ENCODE measurements around the gene GVQW3. TPM values are rescaled to one million over a fixed set of nuclear protein-coding genes. Genes with fewer than 3 reads are reported as not detected.

Gene GVQW3
- total RNA-seq, 1 donor from 2014 or later: 3.3 TPM

- no peaks in the 10 kb centered on the region for H3K9me3 ChIP-seq
- DNase-seq: no peak
- H3K4me1 ChIP-seq: peaks cover 15% of the 10 kb centered on the region
- peak overlapping the region; percentile 100 for H3K4me3 ChIP-seq
- no peaks in the 10 kb centered on the region for H3K27me3 ChIP-seq (ENCODE audit: low read depth)
- intact Hi-C loops (cut with DNase I): no loop called here
- ATAC-seq: no peak
- H3K27ac ChIP-seq: peak overlapping the region; percentile 89
- peaks cover 22% of the 10 kb centered on the region for H3K36me3 ChIP-seq
- TF ChIP-seq CTCF (IDR thresholded peaks at IDR 0.05): no peak
These were observed 62.9 kb downstream of the GVQW3 start for GRCh38 chr11:76444065-76444383.

- no peaks in the 10 kb centered on the region for H3K9me3 ChIP-seq
- intact Hi-C loops (cut with DNase I): no loop called here
- no peak for TF ChIP-seq CTCF (IDR thresholded peaks at IDR 0.05)
These were observed 63.4 kb downstream of the GVQW3 start, which contains the start of gene EMSY for GRCh38 chr11:76444384-76445120. EMSY (plus strand) TSS chr11:76445018; CDS start chr11:76446939, 1,921 bp downstream.

GRCh38 chr11:76445121-76446084, 64.3 kb downstream of the GVQW3 start:
- H3K4me3 ChIP-seq: peak overlapping the region; percentile 100
- DNase-seq (peak; percentile 87), ATAC-seq (peak; percentile 81 to 85)
- no peaks in the 10 kb centered on the region for H3K27me3 ChIP-seq (ENCODE audit: low read depth)
- H3K36me3 ChIP-seq: peaks cover 32% of the 10 kb centered on the region
- H3K27ac ChIP-seq: peak overlapping the region; percentile 89
- intact Hi-C loops (cut with DNase I): no loop called here
- H3K4me1 ChIP-seq: peaks cover 15% of the 10 kb centered on the region
- no peak for TF ChIP-seq CTCF (IDR thresholded peaks at IDR 0.05)
- no peaks in the 10 kb centered on the region for H3K9me3 ChIP-seq

More at GRCh38 chr11:76444384-76445120, 63.4 kb downstream of the GVQW3 start, which contains the start of gene EMSY:
- no peaks in the 10 kb centered on the region for H3K27me3 ChIP-seq (ENCODE audit: low read depth)
- peak within 1 kb of the TSS; percentile 89 for H3K27ac ChIP-seq
- H3K4me3 ChIP-seq: peak within 1 kb of the TSS; percentile 100
- ATAC-seq: peak; percentile 97 to 98
- peaks cover 27% of the 10 kb centered on the region for H3K36me3 ChIP-seq
- H3K4me1 ChIP-seq: peaks cover 15% of the 10 kb centered on the region
- DNase-seq: peak; percentile 97

- Histone ChIP-seq H3K4me3 (no peak overlapping the region), H3K9me3 (no peaks in the 10 kb centered on the region), H3K4me1 (peaks cover 8% of the 10 kb centered on the region), H3K36me3 (peaks cover 60% of the 10 kb centered on the region), H3K27ac (no peak overlapping the region), H3K27me3 (ENCODE audit: low read depth) (no peaks in the 10 kb centered on the region)
- DNase-seq: no peak
- no peak for TF ChIP-seq CTCF (IDR thresholded peaks at IDR 0.05)
- intact Hi-C loops (cut with DNase I): no loop called here
- no peak for ATAC-seq
These were observed 67.4 kb downstream of the GVQW3 start for GRCh38 chr11:76448506-76448905.

GRCh38 chr11:76453248-76453647, 72.1 kb downstream of the GVQW3 start:
- Histone ChIP-seq H3K36me3 (peaks cover 88% of the 10 kb centered on the region), H3K9me3 (no peaks in the 10 kb centered on the region), H3K27me3 (ENCODE audit: low read depth) (no peaks in the 10 kb centered on the region), H3K4me3 (no peak overlapping the region), H3K27ac (no peak overlapping the region), H3K4me1 (no peaks in the 10 kb centered on the region)
- intact Hi-C loops (cut with DNase I): no loop called here
- no peak for TF ChIP-seq CTCF (IDR thresholded peaks at IDR 0.05)
- ATAC-seq (no peak), DNase-seq (no peak)
